Esophagus squamous epithelium (tissue), 4 donors: ENCODE results near the gene ZMIZ2.

Experiments
- CTCF ChIP-seq, 6 experiments: fragments of 450-650 bp in 4 of 6; fragments of 200-600 bp in 2 of 6; sonication (generic) in 2 of 6; IDR thresholded peaks; one replicate each; pipeline ENCODE4 v1.5.1; 2016 to 2019; ENCODE audit warnings: antibody characterized with exemption in 6 of 6, mild to moderate bottlenecking in 4 of 6, moderate library complexity in 4 of 6
- POLR2A ChIP-seq, 4 donors: fragments of 450-650 bp; IDR thresholded peaks; one replicate each; pipeline ENCODE4 v1.6.1; 2017; ENCODE audit warnings: antibody characterized with exemption in 4 of 4, mild to moderate bottlenecking in 4 of 4, moderate library complexity in 3 of 4

- TF ChIP-seq CTCF (IDR thresholded peaks at IDR 0.05) (no peak), POLR2A (IDR thresholded peaks at IDR 0.05) (no peak)
Measured at GRCh38 chr7:44769376-44769775, 20.7 kb downstream of the ZMIZ2 start.
